SU-DHL-6 (cell line): ENCODE results near the gene NLRP1.

Source experiments
- EZH2phosphoT487 ChIP-seq: fragments of 200-600 bp; sonication (generic), shearing (Covaris generic); conservative IDR thresholded peaks from 2 replicates; pipeline ENCODE4 v1.6.1; 2018; ENCODE audit warnings: mild to moderate bottlenecking, antibody characterized with exemption, low read length, moderate library complexity, mixed read lengths
- TF ChIP-seq, protein P1 (sequence below): fragments of 200-600 bp; sonication (generic); IDR thresholded peaks from one replicate; pipeline ENCODE4 v1.5.1; 2017; ENCODE audit warnings: antibody characterized with exemption, mild to moderate bottlenecking, low read length, moderate library complexity; ENCODE audit not compliant: insufficient read depth, poor library complexity, severe bottlenecking

DNA sequence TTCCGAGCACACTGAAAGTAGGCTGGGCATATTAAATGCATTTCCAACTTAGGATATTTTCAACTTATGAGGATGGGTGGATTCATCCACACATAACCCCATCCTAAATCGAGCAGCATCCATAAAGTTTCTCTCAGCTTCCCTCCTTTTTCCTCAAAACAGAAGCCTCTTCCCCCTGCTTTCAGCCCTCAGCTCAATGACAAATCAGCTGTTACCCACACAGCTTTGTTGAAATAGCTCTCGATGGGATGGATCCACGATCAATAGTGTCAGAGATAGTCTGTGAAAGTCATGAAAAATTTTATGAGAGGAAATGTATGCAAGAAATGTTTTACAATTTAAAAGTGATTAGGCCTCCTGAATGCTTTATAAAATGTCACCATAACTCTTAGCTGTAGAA lies 118.0 kb downstream of the NLRP1 start:
- TF ChIP-seq, protein P1, sequence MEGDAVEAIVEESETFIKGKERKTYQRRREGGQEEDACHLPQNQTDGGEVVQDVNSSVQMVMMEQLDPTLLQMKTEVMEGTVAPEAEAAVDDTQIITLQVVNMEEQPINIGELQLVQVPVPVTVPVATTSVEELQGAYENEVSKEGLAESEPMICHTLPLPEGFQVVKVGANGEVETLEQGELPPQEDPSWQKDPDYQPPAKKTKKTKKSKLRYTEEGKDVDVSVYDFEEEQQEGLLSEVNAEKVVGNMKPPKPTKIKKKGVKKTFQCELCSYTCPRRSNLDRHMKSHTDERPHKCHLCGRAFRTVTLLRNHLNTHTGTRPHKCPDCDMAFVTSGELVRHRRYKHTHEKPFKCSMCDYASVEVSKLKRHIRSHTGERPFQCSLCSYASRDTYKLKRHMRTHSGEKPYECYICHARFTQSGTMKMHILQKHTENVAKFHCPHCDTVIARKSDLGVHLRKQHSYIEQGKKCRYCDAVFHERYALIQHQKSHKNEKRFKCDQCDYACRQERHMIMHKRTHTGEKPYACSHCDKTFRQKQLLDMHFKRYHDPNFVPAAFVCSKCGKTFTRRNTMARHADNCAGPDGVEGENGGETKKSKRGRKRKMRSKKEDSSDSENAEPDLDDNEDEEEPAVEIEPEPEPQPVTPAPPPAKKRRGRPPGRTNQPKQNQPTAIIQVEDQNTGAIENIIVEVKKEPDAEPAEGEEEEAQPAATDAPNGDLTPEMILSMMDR, result no peak
- TF ChIP-seq EZH2phosphoT487, result no peak
